Right ventricle myocardium superior (tissue), 1 donor: ENCODE results near the gene SUSD1. TPM values are rescaled to one million over a fixed set of nuclear protein-coding genes. Genes with fewer than 3 reads are reported as not detected.

Experiments used
- ATAC-seq: fragments of 200-7000 bp; cut with Tn5 transposase; one replicate; pipeline ENCODE4 v1.9.1; 2020; ENCODE audit warnings: mild to moderate bottlenecking; ENCODE audit not compliant: poor library complexity
- DNase-seq: peaks from one replicate; pipeline ENCODE4 v3.0.0-alpha.2; 2020
- intact Hi-C: fragments of 100-400 bp; cut with DNase I; formaldehyde crosslinking; loops from one replicate; pipeline ENCODE4 v1.11.2; 2022
- total RNA-seq: library from RNA; stranded (reverse); fragmentation: NEBNext Ultra II Directional; extraction: Animal tissue kit (Norgen Biotek cat#: 25700); gene quantifications from one replicate; pipeline ENCODE4 v1.2.1, GENCODE V29; 2021
- donor health status: DM: no; HTN: yes; CAD: no; lungs with severe emphysema.

The SUSD1 gene
- total RNA-seq, 1 donor from 2014 or later = 6.4 TPM

DNA sequence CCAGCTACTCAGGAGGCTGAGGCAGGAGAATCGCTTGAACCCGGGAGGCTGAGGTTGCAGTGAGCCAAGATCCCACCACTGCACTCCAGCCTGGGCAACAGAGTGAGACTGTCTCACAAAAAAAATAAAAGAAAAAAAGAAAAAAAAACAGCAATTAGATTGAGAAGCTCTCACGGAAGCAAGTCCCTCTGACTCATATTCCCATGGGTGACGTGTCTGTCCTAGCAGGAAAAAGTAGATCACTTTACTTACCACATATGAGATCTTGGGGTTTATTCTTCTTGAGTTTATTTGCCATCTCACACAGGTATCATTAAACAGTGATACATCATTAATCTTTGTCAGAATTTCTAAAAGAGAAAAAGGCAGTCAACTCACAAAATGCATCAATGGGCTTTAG is 62.6 kb downstream of the SUSD1 start:
- ATAC-seq = no peak

DNA sequence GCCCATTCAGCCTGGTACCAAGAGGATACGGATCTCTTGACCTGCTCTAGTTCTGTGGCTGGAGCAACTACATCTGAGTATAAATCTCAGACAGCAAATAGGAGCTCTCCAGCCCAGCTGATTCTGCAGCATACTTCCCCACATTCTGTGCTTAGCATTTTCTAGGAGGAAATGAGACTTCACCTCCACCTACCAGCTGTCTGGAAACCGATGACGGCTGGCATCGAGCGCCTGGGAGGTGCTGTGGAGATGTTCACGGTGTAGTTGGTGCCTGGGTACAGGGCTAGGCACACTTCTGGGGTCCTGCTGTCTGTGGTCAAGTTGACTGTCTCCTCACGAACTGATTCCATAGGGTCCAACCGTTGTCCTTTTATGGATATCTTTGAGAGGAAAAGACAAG is 63.6 kb downstream of the SUSD1 start:
- DNase-seq (no peak), ATAC-seq (no peak)
- intact Hi-C loops = no loop called here

More for the DNA sequence above, 62.6 kb downstream of the SUSD1 start:
- intact Hi-C loops = no loop called here
- DNase-seq = no peak

DNA sequence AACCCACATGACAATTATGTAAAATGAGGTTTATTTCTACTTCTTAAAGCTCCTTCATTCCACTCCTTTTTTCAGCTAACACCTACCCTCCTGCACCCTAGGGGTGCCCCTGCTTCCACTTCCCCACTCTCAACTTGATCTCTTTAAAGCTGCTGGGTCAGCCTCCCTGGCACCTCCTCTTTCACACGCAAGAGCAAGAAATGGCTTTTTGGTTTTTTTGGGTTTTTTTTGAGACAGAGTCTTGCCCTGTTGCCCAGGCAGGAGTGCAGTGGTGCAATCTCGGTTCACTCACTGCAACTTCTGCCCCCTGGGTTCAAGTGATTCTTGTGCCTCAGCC is 64.4 kb downstream of the SUSD1 start:
- ATAC-seq = no peak
- intact Hi-C loops = no loop called here
- no peak for DNase-seq

DNA sequence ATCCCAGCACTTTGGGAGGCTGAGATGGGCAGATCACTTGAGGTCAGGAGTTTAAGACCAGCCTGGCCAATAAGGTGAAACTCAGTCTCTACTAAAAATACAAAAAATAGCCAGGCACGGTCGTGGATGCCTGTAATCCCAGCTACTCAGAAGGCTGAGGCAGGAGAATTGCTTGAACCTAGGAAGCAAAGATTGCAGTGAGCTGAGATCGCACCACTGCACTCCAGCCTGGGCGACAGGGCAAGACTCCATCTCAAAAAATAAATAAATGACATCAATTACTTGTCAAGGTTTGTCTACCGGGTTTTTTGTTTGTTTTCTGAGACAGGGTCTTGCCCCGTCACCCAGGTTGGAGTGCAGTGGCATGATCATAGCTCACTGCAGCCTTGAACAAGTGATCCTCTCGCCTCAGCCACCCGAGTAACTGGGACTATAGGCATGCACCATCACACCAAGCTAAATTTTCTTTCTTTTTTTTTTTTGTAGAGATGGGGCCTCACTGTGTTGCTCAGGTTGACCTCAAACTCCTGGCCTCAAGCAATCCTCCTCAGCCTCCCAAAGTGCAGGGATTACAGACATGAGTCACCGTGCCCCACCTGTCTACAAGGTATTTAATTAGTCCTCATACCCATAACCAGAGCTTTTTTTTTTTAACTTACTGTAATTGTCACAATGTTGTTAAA is 64.9 kb downstream of the SUSD1 start:
- intact Hi-C loops = no loop called here
- no peak for ATAC-seq

DNA sequence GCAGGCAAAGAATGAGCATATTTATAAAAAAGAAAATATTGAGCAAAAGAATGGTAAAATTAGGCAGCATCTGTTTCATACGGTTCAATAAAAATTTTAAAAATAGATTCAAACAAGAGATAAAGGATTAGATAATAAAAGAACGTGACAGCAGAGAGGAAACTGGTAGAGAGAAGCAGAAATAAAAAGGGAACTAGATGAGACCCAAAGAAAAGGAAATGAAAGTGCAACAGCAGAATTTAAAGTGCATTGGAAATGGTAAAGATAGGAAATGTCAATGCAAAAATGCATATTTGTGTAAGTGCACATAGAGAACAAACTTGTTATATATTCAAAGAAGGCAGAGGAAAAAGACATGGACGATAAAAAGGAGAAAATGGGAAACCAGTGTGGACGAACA is 70.2 kb downstream of the SUSD1 start:
- DNase-seq (no peak), ATAC-seq (no peak)
- intact Hi-C loops = no loop called here

More for the DNA sequence above, 64.9 kb downstream of the SUSD1 start:
- DNase-seq = no peak

DNA sequence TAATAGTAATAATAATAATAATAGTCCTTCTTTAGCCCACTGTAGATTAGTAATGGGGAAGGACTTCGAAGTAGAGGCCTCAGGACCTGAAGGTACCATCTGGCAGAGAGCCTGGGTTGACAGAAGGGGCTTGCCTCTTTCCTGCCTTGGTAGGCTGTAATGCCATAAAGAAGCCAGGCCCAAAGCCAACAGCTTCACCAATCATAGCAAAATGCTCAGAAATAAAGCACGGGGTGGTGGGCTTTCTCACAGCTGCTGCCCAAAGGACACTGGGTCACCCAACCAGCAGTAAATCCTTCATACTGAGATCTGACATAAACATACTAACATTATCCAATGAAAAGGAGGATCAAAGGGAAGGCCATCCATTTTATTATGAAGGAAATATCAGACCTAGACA is 70.7 kb downstream of the SUSD1 start:
- ATAC-seq (no peak), DNase-seq (no peak)
- intact Hi-C loops = no loop called here

DNA sequence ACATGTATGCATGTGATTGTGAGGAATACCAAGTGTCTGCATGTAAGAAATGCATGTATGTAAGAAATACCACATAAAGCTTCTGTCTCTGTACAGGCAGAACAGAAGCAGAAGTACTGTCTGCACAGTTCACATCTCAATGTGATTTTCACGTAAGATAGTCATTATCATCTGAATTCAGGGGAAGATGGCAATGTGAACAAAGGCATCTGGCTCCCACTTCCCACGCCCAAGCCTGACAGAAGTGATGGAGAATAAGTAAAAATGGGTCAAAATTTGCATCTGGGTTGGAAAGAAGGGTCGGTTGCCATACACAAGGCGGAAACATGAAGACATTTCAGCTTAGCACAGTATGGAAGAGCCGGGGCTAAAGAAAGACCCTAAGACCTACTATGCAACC is 71.7 kb downstream of the SUSD1 start:
- intact Hi-C loops = no loop called here
- ATAC-seq = no peak
- no peak for DNase-seq

DNA sequence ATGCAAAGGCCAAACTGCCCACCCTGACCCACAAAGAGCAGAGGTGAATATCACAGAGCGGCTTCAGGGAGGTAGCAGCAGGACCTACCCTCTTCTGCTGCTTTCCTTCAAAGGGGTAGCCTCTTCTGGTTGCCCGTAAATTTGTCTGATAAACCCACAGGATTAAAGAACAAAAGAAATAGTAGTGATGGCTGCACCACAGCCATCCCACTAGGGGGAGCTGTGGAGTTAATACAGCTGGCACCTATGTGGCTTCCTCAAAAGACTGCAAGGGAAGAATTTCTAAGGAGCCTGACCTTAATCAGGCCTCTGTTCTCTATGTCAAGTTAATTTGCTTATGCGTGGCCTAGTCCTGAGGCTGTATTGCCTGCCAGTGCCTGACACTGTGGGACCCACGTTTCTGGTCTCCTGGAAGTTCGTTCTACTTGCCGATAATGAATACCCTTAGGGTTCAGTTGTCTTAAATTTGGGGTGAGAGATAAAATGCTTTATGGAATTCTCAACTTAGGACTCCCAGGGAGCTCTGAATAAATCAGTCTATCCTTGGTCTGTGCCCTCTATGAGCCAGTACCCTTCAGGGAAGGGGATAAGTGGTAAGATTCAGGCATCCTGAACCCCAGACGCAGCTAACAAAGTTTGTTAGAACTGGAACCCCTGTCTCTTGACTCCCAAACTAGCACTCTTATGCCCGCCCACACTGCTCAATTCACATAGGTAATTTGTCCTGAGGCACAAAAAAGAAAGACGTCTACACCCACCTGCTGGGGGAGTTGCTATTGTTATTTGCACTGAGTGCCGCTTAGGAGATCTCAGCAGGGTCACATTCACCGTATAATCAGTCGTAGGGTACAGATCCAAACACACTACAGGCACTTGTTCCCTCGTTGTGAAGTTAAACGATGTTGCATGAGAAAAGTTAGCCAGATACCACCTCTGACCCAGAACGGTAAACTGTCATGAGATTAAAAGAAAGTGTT is 77.1 kb downstream of the SUSD1 start:
- intact Hi-C loops = loop anchor here (5.0 kb wide), 2 partner anchors 249 to 264 kb away; no protein-coding TSS in a partner anchor
- ATAC-seq (peak; percentile 92), DNase-seq (peak; percentile 54)

DNA sequence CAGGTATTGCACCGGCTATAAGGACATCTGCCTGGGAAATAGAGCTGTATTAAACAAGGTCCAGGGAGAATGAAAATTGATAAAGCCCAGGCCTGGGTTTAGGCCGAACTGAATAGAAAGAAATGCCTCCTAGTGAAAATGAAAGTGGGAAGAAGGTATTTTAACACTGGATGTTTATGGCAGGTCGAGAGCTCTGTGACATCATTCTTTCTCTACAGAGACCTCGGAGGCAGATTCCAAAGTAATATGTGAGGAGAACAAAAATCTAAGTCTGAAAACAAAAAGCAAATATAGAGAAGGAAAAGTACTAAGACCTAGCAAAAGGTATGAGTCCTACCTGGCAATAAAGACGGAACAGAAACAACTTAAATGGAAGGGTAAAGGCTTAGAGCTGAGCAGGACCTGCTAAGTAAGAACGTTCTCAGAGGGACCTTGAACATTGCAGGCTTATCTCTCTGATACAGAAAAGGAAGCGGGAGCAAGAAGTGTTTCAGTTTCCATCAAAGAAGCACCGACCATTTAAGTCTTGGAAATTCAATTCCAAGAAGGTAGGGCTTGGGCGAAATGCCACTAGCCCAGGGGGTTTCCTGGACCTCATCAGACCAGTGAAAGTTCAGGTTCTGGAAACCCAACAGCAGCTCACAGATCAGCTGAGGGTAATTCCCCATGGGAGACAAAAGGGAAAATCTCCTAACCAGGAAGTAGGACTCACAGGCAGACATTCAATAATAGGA is 80.0 kb downstream of the SUSD1 start:
- intact Hi-C loops = loop anchor here (5.0 kb wide), 2 partner anchors 252 to 267 kb away; no protein-coding TSS in a partner anchor
- DNase-seq (no peak), ATAC-seq (no peak)

DNA sequence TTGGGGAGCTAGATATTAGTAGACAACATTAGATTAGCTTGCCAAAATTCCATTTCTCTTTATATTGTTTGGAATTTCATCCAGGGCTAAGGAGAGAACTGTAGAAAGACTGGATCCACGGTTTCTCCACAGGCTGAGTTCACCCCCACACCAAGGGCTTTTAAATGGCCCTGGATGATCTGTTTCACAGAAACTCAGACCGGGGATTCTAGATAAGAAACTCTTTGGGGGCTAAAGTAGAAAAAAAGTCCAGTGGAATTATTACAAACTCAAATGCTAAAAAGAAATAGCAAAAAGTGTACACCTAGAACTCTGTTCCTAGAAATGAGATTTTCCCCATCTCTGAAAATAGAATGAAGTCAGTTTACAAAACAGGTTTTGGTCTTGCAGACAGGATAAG is 80.9 kb downstream of the SUSD1 start:
- ATAC-seq = no peak
- intact Hi-C loops = no loop called here
- no peak for DNase-seq

DNA sequence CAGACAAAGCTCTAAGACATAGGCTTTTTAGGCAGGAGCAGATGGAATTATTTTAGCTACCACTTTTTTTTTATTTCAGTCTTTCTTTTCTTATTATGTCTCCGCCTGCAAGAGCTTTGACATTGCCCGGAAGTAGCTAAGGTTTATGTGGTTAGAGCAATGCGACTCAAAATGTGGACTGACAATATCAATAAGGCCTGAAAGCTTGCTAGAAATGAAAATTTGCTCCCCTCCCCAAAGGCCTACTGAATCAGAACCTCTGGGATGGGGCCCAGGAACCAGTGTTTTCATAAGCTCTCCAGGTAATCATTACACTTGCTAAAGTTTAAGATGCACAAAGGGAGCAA is 81.3 kb downstream of the SUSD1 start:
- DNase-seq = no peak
- ATAC-seq = no peak
- intact Hi-C loops = no loop called here

DNA sequence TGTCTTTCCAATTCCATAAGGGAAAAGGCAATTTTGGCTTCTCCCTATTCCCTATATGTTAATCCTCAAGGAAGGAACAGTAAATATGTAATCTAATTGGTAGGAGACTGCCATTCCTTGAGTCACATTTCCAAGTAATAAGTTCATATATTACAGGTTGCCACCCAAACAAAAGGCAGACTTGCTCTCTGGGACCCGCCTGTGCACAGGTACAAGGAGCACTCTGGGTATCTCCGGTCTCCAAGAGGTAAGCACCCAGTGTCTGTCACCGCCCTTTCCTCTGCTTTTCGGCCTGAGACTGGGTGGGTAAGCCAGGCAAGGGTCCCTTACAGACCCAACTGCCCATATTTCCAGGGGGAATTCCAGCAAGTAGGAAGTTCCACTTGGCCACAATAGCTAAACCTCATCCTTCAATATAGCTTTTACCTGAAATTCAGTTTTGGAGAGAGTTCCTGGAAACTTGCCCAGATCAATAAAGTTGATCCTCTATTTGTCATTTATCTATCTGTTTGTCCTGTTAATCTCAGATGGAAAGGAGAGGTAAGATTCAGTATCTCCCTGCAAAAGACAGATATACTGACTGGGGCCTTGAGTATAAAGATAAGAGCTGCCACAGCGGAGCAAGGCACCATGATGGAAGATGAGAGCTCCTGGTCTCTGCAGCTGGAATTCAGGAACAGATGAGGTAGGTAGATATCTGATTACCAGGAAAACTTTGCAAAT is 81.8 kb downstream of the SUSD1 start:
- intact Hi-C loops = no loop called here
- DNase-seq (no peak), ATAC-seq (no peak)

DNA sequence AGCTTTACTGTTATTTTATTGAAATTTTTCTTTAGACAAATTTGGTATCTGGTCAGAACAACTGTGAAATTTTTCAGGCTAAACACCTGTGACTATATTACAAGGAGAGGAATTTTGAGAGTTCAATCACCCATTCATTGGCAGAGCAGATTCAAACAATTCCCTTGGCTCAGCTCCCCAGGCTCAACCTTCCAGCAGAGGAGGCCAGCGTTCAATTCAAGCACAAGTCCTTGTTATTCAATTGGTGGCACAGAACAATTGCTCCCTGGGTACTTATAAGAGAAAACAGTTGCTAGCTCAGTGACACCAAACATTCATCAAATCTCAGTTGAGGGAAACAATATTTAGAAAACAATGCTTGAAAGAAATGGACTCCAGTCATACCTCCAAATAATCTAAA is 83.3 kb downstream of the SUSD1 start:
- DNase-seq (no peak), ATAC-seq (peak; percentile 73)
- intact Hi-C loops = no loop called here

DNA sequence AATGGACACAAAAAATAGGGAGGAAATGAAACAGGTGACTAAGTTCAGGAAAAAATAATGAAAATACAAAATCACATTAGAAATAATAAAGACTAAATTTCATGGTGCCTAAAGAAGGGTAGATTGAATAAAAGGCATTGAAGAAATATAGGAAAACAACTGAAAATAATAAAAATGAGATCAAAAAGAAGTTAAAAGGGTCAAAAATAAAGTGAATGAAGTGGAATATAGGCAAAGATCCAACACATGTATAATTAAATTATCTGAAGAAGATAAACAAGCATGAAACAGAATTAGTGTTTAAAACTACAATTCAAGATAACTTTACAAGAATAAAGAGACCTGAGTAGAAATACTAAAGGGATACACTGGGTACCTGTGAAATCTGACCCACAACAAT is 87.6 kb downstream of the SUSD1 start:
- ATAC-seq = no peak

DNA sequence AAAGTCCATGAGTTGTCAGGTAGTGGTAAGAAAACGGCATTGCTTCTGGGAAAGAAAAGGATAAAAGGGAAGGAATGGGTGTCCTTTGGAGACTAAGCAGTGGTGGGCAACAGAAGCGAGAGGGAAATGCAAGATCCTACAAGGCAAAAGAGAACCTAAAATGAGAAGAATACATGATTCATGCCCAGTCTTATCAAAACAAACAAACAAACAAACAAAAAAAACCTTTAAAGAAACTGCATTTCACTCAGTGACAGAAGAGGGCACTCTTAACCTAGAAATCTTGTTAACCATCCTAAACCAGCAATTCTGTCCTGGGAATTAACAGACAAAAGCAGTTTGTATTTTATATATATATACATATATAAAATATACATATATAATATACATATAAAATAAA is 88.5 kb downstream of the SUSD1 start:
- intact Hi-C loops = no loop called here
- no peak for DNase-seq
- ATAC-seq = no peak

More for the DNA sequence above, 87.6 kb downstream of the SUSD1 start:
- no peak for DNase-seq
- intact Hi-C loops = no loop called here

DNA sequence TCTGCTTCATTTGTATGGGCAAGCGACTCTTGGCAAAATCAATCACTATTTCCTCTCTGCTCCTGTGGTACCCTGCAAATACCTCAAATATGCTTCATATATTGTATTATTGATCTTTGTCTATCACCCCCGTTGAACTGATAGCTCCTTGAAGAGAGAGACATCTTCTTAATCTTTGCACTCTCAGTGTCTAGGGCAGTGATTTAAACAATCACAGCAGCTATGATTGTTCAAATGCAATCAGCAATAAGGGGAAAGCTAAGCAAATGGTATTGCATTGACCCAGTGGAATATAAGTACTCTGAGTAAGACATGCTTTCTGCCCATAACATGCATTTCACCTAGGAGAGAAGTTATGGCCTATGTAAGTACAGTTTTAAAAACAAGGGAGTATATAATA is 90.2 kb downstream of the SUSD1 start:
- DNase-seq (no peak), ATAC-seq (no peak)
- intact Hi-C loops = no loop called here

DNA sequence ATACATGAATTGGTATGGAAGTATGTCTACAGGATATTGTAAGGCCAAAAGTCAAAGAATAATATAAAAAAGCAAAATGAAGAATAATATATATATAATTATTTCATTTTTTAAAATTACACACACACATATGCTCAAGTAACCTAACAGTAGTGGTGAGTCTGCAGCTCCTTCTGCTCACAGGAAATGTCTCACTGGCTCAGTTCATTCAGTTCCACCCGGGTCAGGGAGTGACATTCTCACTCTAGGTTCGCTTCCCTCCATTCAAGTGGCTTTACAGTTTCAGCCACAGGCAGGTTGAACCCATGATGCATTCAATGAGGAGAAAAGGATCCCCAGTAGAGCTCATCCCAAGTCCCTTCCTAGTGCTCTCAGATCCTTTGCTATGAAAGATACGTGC is 90.8 kb downstream of the SUSD1 start:
- ATAC-seq (no peak), DNase-seq (no peak)
- intact Hi-C loops = no loop called here

DNA sequence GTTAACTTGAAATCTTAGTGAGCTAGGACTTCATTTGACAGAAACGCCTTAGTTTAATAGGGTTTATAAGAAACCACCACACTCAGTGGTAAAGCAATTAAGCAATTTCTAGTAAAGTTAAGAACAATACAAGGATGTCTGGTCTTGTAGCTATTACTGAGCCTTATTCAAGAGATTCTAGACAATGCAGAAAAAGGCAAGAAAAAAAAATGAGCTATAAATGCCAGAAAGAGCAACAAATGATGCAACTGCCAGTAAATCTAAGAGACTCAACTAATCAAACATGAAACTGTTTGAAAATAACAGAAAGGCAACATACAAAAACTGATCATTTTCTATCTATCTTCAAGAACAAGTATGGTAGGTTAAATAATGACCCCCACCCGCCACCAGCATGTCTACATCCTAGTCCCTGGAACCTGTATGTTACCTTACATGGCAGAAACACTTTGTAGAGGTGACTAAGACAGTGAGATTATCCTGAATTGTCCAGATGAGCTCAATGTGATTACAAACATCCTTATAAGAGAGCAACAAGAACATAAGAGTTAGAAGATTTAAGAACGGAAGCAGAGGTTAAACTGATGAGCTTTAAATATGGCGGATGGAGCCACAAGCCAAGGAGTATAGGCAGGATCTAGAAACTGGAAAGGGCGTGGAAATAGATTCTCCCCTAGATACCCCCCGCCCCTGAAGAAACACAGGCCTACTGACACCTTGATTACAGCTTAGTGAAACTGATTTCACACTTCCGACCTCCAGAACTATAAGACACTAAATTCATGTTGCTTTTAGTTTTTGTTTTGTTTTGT is 93.0 kb downstream of the SUSD1 start:
- intact Hi-C loops = no loop called here
- no peak for ATAC-seq

More for the DNA sequence above, 93.0 kb downstream of the SUSD1 start:
- no peak for DNase-seq
